OCI-M2 (cell line): ENCODE data around the gene NTSR1.

Experiments used
- DNase-seq: peaks from one replicate; lab custom pipeline; 2025; ENCODE audit not compliant: unreplicated experiment; lab: John Stamatoyannopoulos, UW

NTSR1 gene

DNA sequence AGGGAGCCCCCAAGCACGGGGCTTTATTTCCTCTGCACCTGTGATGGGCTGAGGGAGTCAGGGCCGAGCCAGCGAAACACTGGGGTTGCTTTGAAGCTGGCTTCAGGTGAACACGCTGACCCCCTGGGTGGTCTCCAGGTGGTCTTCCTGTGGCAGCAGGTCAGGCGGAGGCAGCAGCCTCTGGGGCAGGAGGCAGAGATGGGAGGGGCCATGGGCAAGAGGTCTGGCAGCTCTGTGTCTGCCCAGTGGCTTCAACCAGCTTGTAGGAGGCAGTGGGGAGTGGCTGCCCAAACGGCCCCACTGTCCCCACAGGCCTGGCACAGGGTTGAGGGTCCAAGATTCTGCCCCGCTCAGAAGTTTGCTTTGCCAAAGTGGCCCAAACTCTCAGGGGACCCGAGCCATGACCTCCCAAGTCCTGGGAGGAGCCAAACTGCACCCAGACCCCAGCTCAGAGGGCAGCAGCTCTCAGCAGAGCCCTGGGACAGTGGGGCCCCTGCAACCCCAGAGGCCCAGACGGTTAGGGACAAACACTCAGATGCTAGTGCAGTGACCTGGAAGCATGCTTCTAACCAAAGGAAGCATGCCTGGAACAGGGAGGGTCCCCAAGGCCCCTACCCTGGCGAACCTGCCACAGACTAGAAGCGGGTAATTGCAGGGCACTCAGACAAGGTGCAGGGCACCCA lies 15.3 kb downstream of the NTSR1 start:
- DNase-seq = no peak

- no peak for DNase-seq
These were observed 16.3 kb downstream of the NTSR1 start for GRCh38 chr20:62724692-62725595.

DNA sequence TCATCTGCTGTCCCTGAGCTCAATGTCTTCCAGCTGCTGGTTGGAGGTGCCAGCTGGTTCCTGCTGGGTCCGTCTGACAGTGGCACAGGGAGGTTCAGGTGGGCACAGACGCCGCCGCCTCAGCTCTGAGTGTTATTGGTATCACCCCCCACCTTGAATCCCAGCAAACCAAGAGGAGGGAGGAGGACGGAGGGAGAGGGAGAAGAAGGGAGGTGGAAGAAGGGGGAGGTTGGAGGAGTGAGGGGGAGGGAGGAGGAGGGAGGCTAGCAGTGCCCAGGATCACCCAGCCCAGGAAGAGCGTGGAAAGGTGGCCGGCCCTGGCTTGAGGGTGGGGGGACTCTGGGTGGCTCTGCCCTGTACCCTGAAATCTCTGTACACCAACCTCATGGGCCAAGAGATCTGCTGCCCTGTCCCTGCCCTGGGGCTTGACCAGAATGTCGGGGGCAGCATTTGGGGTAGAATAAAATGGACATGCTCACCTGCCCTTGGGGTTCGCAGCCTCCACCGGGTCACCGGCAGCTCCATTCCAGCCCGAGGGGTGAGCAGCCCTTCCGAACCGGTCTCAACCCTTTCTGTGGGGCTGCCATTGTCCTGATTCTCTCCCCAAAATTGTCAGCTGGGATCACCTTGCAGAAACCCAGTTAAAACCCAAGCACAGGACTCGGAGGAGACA lies 17.1 kb downstream of the NTSR1 start:
- no peak for DNase-seq

GRCh38 chr20:62726276-62726675 lies 17.6 kb downstream of the NTSR1 start:
- DNase-seq = no peak

DNA sequence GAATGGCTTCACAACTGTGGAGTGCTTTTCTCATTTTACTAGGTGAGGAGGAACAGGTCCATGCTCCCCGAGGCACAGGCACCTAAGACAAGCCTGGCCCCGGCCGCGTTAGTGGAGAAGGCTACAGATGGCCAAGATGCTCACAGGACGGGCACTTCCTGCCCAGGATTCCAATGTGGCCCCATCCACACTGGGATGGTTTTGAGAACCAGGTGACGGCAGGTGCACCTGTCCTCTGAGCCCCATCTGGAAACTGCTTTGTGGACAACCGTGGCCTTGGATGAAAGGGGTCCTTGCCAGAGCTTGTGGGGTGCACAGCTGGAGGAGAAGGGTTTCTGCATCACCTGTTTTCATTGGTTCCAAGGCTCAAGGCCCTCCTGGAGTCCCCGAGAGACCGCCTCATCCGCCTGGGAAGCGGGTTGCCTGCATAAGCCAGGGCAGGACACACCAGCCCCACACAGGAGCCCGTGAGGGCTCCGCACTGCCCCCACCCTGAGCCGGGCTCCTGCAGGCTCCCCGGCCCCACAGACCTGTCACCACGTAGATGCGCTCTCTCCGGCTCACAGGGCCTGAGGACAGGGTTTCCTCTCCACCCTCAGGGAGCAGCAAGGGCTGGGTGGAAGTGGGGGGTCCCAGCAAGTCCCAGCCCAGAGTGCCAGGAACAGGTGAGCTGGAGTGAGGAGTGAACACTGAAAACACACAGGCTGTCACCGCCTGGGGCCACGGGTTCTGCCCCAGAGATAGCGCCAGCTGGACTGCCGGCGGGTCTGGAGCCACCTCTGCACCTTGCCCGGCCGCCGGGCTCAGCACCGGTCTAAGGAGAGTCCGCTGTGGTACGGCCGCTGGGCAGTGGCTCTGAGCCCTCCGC lies 18.3 kb downstream of the NTSR1 start:
- no peak for DNase-seq

DNA sequence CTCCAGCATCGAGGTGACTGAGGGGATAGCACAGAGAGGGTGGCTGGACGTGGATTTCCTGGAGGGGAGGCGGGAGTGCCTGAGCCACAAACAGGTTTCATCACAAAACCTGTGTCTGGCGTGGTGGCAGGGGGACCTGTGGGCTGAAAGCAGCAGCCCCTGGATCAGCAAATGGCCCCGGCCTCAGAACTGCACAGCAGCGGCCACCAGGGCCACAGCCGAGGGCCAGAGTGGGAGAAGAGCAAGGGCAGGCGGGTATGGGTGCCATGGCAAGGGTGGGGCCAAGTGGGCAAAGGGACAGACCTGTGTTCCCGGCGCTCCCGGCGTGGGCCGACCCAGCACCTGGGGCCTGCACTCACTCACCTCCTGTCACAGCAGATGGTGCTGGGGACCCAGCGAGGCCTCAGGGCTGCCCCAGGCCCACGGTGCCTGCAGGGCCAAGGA lies 19.0 kb downstream of the NTSR1 start:
- no peak for DNase-seq

GRCh38 chr20:62728028-62728780 lies 19.6 kb downstream of the NTSR1 start:
- DNase-seq = no peak

GRCh38 chr20:62728781-62729300 lies 20.2 kb downstream of the NTSR1 start:
- DNase-seq = no peak

DNA sequence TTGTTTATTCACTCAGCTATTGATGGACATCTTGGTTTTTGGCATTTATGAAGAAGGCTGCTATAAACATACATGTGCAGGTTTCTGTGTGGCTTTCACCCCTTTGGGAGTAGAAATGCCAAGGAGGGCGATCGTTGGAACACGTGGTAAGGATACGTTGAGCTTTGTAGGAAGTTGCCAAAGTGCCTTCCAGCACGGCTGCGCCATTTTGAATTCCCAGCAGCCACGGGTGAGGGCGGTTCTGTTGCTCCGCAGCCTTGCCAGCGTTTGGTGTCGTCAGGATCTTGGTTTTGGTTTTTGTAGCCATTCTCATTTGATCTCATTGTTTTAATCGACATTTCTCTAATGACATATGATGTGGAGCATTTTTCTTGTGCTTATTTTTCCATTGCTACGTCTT lies 21.8 kb downstream of the NTSR1 start:
- DNase-seq = no peak

DNA sequence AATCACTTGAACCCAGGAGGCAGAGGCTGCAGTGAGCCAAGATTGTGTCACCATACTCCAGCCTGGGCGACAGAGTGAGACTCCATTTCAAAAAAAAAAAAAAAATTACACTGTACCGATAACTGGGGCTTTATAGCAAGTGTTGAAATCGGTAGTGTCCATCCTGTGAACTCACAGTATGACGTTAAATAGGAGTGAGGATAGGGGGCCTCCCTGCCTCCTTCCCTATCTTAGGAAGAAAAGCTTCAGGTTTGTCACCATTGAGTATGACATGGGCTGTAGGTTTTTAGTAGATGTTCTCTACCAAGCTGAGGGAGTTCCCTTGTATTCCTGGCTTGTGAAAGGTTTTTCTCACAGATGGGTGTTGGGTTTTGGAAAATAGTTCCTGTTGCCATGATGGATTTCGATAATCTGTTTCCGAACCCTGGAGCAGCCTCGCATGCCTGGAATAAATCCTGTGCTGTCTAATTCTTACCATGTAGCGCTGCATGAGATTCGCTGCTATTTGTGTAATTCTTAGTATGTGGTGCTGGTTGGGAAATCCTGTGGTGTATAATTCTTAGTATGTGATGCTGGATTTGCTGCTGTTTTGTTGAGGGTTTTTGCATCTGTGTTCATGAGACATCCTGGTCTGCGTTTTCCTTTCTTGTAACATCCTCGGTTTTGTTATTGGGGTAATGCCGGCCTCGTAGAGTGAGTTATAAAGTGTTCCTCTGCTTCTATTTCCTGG lies 23.6 kb downstream of the NTSR1 start:
- DNase-seq = no peak

DNA sequence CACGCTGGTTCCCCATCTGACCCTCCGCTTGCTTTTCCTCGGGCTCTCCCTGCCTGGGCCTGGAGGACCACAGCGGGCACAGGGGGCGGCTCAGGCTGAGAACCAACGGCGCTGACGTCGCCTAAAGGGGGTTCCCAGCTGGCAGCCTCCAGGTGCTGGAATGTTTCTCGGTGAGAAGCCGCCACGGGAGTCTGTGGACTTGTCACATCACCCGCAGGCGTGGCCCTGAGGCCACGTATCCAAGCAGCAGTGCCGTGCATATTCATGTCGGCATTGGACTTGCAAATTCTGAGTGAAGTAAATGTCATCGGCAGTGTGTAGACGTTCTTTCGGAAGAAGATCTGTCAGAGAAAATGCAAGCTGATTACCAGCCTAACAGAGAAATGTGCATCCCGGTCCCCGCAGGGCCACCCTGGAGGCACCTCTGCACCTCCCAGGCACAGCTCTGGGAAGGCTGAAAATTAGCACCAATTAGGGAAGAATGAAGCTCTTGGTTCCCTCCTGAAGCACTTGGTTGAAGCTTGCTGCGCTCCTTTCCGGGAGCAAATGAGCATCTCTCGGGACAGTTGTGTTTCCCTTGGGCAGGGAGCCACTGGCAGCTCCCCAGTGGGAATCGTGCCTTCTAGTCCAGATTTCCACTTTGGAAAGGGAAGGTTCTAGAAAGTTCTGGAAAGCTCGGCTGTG lies 24.3 kb downstream of the NTSR1 start:
- DNase-seq = no peak

DNA sequence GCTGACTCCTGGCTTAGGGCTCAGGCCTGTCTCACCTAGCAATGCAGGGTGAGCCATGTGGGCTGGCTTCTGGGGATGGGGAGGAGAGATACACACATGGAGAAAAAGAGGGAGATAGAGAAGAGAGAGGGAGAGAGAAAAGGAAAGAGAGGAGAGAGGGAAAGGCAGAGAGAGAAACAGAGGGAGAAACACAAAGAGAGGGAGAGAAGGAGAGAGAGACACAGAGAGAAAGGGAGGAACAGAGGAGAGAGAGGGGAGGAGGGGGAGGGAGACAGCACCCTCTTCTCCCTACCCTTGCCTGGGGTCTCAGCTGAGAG lies 24.8 kb downstream of the NTSR1 start:
- DNase-seq = no peak

- no peak for DNase-seq
These were observed 25.3 kb downstream of the NTSR1 start for GRCh38 chr20:62733891-62734290.

DNA sequence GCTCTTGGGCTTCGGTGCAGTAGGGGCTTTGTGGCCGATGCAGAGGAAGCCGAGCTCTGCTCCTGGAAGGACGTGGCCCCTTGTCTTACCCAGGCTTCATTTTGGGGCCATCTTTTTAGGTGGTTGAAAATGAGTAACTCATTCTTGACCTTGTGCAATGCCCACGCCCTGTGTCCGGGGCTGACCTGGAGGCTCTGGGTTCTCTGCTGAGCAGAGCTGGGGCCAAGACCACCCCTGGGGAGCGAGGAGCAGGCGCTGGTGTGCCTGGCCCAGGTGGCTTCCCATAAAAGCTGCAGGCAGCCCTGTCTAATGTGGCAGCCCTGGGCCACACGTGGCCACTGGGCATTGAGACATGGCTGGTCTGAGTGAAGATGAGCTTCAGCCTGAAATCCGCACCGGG lies 25.7 kb downstream of the NTSR1 start:
- DNase-seq = no peak

GRCh38 chr20:62734881-62735280 lies 26.2 kb downstream of the NTSR1 start:
- DNase-seq = no peak

DNA sequence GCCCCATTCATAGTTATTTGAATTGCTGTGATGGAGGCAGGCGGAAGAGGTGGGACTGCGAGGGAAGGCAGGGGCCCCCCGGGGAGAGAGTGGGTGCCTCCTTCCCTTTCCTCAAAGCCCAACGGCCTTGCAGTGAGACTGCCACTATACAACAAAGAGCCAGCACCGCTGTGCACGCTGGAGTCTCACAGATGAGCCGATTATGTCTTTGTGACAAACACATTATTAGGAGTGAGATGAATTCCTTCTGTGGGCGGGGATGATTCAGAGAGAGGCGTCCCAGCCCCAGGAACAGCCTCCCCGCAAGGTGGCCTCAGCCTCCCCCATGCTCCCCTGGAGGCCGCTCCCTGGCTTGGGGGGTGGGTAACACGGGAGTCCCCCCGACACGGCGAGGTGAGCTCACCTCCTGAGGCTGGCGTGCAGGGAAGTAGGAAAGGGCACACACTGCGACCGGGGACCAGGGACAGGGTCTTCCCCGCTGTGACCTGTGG lies 26.7 kb downstream of the NTSR1 start:
- DNase-seq = no peak

DNA sequence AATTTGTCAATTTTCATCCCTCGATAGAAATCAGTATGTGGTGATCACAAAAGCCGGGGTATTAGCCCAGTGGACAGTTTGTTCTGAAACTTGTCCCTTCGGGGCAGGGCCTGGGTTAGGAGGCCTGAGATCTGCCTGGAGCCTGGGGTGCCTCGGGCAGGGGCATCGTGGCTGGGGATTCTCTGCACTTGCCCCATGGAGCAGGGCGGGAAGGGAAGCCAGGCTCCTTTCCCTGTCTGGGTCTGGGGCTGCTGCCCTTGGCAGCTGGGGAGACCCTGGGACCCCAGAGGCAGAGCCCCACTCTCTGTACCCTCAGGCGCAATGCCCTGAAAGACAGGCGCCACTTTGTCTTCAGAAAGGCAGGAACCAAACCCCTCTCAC lies 27.4 kb downstream of the NTSR1 start:
- DNase-seq = no peak

GRCh38 chr20:62736407-62737071 lies 27.9 kb downstream of the NTSR1 start:
- no peak for DNase-seq
